ENCODE measurements around the gene MS4A12.
"Not testable (repeated sequence)": the region's sequence is repeated elsewhere in the genome, so short reads cannot be mapped to it uniquely, and the experiment has no call there.

The MS4A12 gene

GRCh38 chr11:60492488-60493009 lies at the start of gene MS4A12:
Gene MS4A12 (plus strand): TSS chr11:60492778. CDS start chr11:60497319, 4,541 bp downstream.
- no peak within 1 kb of the TSS for H3K4me3 ChIP-seq (replicated peaks; ENCODE audit: low read depth, low read length)
- no peak for TF ChIP-seq CTCF (IDR thresholded peaks at IDR 0.05; ENCODE audit: low read length, missing control alignments)
- no peak for DNase-seq (ENCODE audit: low read depth)

- DNase-seq (ENCODE audit: low read depth), result no peak
- TF ChIP-seq CTCF (IDR thresholded peaks at IDR 0.05; ENCODE audit: low read length, missing control alignments), result no peak
- no peak overlapping the region for H3K4me3 ChIP-seq (replicated peaks; ENCODE audit: low read depth, low read length)
These were observed 45.5 kb upstream of the MS4A12 start for GRCh38 chr11:60447070-60447469.

GRCh38 chr11:60447846-60448245 lies 44.7 kb upstream of the MS4A12 start:
- no peak for DNase-seq (ENCODE audit: low read depth)
- no peak overlapping the region for H3K4me3 ChIP-seq (replicated peaks; ENCODE audit: low read depth, low read length)
- TF ChIP-seq CTCF (IDR thresholded peaks at IDR 0.05; ENCODE audit: low read length, missing control alignments), result no peak

GRCh38 chr11:60451185-60451584 lies 41.4 kb upstream of the MS4A12 start:
- not testable (repeated sequence) for DNase-seq (ENCODE audit: low read depth); H3K4me3 ChIP-seq (replicated peaks; ENCODE audit: low read depth, low read length)

GRCh38 chr11:60454212-60454611 lies 38.4 kb upstream of the MS4A12 start:
- no peak for DNase-seq (ENCODE audit: low read depth)
- TF ChIP-seq CTCF (IDR thresholded peaks at IDR 0.05; ENCODE audit: low read length, missing control alignments), result no peak
- H3K4me3 ChIP-seq (replicated peaks; ENCODE audit: low read depth, low read length), result no peak overlapping the region

GRCh38 chr11:60455531-60456042 lies 37.0 kb upstream of the MS4A12 start, which contains the start of gene MS4A1:
Gene MS4A1 (plus strand): TSS chr11:60455847. CDS start chr11:60462375, 6,528 bp downstream.
- no peak for DNase-seq (ENCODE audit: low read depth)

GRCh38 chr11:60457576-60457975 lies 35.0 kb upstream of the MS4A12 start:
- no peak for DNase-seq (ENCODE audit: low read depth)
- no peak overlapping the region for H3K4me3 ChIP-seq (replicated peaks; ENCODE audit: low read depth, low read length)
- no peak for TF ChIP-seq CTCF (IDR thresholded peaks at IDR 0.05; ENCODE audit: low read length, missing control alignments)

More at GRCh38 chr11:60455531-60456042, 37.0 kb upstream of the MS4A12 start, which contains the start of gene MS4A1:
- TF ChIP-seq CTCF (IDR thresholded peaks at IDR 0.05; ENCODE audit: low read length, missing control alignments), result no peak
- H3K4me3 ChIP-seq (replicated peaks; ENCODE audit: low read depth, low read length), result no peak within 1 kb of the TSS
